HS-27A (cell line): Measurements from ENCODE around the gene CKS1B.

Experiments
- DNase-seq: peaks from one replicate; pipeline ENCODE4 v3.0.0-alpha.2; 2012; ENCODE audit warnings: low read depth, missing footprints

Gene CKS1B

GRCh38 chr1:154945962-154946850 is 28.3 kb upstream of the CKS1B start:
- DNase-seq: no peak

GRCh38 chr1:154948079-154948478 is 26.4 kb upstream of the CKS1B start:
- no peak for DNase-seq

- no peak for DNase-seq
These were observed 22.4 kb upstream of the CKS1B start for GRCh38 chr1:154951901-154952657.

GRCh38 chr1:154952664-154953063 is 21.8 kb upstream of the CKS1B start:
- DNase-seq: no peak

GRCh38 chr1:154953611-154954038 is 20.9 kb upstream of the CKS1B start:
- no peak for DNase-seq

GRCh38 chr1:154954541-154954940 is 19.9 kb upstream of the CKS1B start:
- DNase-seq: no peak

GRCh38 chr1:154955039-154955717 is 19.3 kb upstream of the CKS1B start:
- no peak for DNase-seq

GRCh38 chr1:154955718-154956543 is 18.6 kb upstream of the CKS1B start, which contains the start of gene PBXIP1:
Gene PBXIP1, minus strand, starts transcription at chr1:154956099. Its CDS starts 2,378 bp downstream, at chr1:154953721.
- DNase-seq: peak; percentile 79

- no peak for DNase-seq
These were observed 17.9 kb upstream of the CKS1B start for GRCh38 chr1:154956544-154956941.

GRCh38 chr1:154957091-154957657 is 17.3 kb upstream of the CKS1B start:
- DNase-seq: no peak

- DNase-seq: no peak
These were observed 16.4 kb upstream of the CKS1B start for GRCh38 chr1:154958036-154958435.

GRCh38 chr1:154958681-154959425 is 15.6 kb upstream of the CKS1B start:
- no peak for DNase-seq

GRCh38 chr1:154959426-154959780 is 15.1 kb upstream of the CKS1B start:
- DNase-seq: no peak

- no peak for DNase-seq
These were observed 13.9 kb upstream of the CKS1B start for GRCh38 chr1:154960446-154961136.

GRCh38 chr1:154961207-154962155 is 13.0 kb upstream of the CKS1B start, which contains the start of gene PYGO2:
Gene PYGO2, minus strand, starts transcription at chr1:154961782. Its CDS starts 206 bp downstream, at chr1:154961576.
- DNase-seq: no peak

GRCh38 chr1:154962156-154962749 is 12.2 kb upstream of the CKS1B start:
- no peak for DNase-seq

GRCh38 chr1:154962795-154963330 is 11.6 kb upstream of the CKS1B start:
- no peak for DNase-seq

GRCh38 chr1:154963643-154964042 is 10.8 kb upstream of the CKS1B start:
- no peak for DNase-seq
